Activated CD4-positive, alpha-beta T cell treated with anti-CD3 and anti-CD28 coated beads, Interleukin-2, amount 50 U/mL, for 4 hours (primary cell): ENCODE results near the gene OTOF.

ENCODE experiments used
- DNase-seq, 2 experiments: peaks; one replicate each; pipeline ENCODE4 v3.0.0-alpha.2; 2020

OTOF gene

GRCh38 chr2:26463244-26464192 is 14.4 kb downstream of the OTOF start:
- DNase-seq = no peak

GRCh38 chr2:26462511-26463243 is 15.2 kb downstream of the OTOF start:
- DNase-seq = no peak

DNA sequence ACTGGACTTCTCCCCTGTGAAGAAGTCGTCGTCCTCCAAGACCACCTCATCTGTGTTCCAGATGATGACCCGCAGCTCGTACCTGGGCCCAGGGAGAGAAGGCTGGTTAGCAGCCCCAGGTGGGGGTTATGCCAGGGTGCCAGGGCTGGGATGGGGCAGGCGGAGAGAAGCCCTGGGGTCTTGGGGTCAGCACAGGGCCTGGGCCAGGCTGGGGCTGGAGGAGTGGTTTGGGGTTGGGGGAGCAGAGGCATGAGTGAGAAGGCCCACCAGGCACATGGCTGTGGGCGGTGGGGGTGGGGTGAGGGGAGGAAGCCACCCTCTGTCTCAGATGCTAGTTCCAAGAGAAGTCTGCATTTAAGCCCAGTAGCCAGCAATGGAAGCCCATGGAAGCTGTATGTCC is 15.8 kb downstream of the OTOF start:
- no peak for DNase-seq

GRCh38 chr2:26461601-26462023 is 16.3 kb downstream of the OTOF start:
- no peak for DNase-seq

GRCh38 chr2:26460613-26461031 is 17.3 kb downstream of the OTOF start:
- no peak for DNase-seq

GRCh38 chr2:26459991-26460612 is 17.8 kb downstream of the OTOF start:
- no peak for DNase-seq

DNA sequence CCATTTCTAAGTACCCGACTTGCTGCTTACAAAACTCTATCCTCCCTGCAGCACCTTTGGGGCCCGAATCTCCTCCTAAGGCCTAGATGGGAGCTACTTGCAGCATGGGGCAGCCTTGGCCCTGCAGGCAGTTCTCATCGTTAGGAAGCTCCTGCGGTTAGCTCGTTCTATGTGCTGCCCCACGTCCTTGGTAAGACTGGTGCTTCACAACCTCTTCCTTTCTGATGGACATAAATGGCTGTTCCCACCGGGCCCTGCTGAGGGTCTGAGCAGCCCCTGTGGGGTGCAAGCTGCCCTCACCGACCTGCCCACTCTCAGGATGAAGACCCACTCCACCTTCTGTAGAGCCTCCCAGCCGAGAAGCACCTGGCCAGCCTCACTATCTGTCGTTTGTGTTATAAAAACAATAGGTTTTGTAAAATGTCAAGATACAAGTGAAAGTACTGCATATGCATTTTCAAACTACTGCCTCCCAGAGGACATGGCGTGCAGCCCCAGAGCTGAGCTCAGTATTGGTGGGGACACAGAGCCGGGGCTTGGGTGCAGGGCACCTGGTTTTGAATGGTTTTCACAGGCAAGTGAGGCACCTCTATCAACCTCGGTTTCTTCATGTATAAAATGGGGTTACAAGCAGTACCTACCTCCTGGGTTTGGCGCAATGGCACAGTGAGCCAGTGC is 19.4 kb downstream of the OTOF start:
- DNase-seq = no peak

DNA sequence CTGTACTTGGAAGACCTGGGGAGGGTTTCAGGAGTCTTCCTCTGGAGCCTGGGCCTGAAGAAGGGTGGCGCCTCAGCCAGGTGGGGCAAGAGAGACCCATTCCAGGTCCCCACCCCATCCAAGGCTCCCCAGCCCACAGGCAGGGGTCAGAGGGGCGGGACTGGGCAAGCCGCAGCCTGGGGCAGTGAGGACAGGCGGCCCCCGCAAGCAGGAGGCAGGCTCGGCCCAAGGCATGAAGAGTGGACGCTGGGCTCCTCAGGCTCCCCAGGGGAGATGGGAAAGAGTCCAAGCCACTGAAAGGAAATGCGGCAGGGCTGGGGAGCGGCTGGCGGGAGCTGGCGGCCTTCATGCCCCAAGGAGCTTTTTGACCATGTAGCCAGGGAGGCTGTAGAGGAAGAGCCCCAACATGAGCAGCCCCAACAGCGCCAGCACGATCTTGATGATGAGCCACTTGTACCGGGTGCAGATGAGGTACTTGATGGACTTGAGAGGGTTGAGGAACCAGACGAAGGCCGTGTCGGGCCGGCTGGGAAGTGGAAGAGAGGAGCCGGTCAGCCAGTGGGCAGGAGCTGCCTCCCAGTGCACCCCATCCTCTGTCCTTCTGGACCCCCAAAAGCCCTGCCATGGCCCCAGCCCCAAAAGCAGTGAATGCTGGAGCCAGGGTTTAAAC is 20.1 kb downstream of the OTOF start:
- no peak for DNase-seq

- no peak for DNase-seq
These were observed 20.7 kb downstream of the OTOF start for GRCh38 chr2:26457251-26457666.

DNA sequence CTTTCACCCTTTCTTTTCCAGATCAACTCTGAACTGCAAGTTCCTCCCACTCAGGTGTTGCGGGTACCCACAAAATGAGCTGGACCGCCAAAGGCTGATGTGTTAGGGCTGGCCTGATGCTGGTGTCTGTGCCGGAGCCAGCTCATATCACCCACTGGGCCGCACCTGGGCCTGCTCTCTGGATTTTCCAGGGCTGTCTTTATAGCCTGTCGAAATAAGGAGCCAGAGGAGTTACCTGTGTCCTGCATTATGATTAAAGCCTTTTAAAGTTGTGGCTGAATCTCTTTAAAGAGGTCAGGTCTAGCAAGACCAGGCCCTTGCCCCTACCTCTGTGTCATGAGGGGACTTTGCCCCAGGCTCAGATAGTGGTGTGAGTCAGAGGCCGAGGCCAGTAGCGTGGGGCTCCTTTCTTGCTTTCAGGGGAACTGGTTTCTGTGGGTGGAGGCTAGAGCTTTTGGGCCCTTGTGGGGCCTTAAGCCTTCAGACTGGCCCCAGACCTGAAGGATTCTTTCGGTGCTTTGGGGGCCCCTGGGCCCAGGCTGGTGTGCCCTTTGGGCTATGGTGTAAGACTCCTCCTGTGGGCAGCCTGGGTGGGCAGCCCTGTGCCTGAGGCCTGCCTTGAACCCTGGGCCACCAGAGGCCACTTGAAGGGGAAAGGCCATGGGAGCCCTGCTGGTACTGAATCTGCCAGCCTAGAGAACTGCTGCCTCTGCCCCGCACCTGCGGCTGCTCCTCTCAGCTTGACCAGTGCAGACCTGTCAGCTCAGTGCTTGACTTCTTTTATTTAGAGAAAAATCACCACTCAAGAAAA is 21.3 kb downstream of the OTOF start:
- no peak for DNase-seq

GRCh38 chr2:26455670-26456439 is 22.1 kb downstream of the OTOF start:
- DNase-seq = no peak

DNA sequence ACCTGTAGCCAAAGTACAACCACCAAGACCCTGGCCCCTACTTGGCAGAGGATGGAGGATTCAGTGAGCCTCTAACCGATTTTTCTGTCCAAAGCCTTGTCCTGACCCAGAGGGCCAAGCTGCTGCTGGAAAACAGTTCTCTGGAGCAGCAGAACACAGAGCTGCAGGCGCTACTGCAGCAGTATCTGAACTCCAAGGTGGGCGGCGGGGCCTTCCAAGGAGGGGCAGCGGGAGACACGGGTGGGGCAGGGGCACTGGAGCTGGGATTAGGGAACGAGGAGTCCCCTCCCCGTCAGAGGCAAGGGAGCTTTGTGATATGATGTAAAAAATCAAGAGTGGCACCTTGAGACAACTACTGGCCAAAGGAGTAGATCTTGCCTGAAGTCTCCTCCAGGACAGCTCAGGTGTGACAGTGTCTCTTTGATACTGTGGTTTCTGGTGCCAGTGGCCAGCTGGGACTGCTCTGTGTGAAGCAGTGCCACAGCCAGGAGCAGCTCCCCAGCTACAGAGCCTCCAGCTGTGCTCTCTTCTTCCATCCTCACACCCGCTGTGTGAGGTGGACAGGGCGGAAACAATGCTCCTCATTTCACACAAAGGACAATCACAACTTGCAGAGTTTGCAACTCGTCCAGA is 22.8 kb downstream of the OTOF start:
- DNase-seq = no peak

GRCh38 chr2:26454561-26455001 is 23.3 kb downstream of the OTOF start:
- no peak for DNase-seq

GRCh38 chr2:26453421-26454329 is 24.2 kb downstream of the OTOF start:
- no peak for DNase-seq

GRCh38 chr2:26451700-26452099 is 26.2 kb downstream of the OTOF start:
- DNase-seq = no peak

DNA sequence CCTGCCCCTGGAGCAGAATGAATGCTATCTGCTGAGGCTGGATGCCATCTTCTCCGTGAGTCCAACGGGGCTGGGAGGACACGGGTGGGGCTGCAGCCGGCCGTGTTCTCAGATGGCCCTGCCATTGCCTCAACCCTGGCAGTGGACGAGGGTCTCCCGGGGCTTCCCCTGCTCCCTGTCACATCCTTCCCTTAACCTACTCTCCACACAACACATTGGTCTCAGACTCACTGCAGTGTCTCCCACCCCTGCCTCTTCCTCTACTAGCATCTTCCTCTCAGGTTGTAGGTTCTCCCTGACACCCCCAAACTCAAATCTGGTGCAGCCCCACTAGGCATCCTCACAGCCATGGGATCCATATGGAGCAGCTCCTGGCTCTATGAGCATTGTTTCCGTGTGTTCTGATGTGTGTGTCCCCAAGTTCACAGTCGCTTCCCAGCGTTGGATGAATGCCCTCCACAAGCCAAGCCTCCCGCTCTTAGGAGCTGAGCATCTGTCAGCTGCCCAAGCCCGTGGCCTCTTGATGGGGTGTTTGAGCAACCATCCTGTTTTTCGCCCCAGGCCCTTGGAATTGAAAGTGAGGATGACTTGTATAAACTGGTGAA is 27.8 kb downstream of the OTOF start:
- no peak for DNase-seq

- no peak for DNase-seq
These were observed 28.5 kb downstream of the OTOF start for GRCh38 chr2:26449278-26450030.

- DNase-seq = no peak
These were observed 29.3 kb downstream of the OTOF start for GRCh38 chr2:26448651-26449050.
